A549 (cell line): ENCODE results near the gene PTBP1. TPM values are rescaled to one million over a fixed set of nuclear protein-coding genes. Genes with fewer than 3 reads are reported as not detected.

Experiments used
- ATAC-seq, 2 experiments: fragments of 200-7000 bp in 1 of 2; fragments of >200 bp in 1 of 2; cut with Nextera tagmentation in 1 of 2; cut with Tn5 transposase in 1 of 2; 3 replicates each; pipeline versions ENCODE4 v1.8.0 to v1.9.1; 2018 to 2020; ENCODE audit warnings: mild to moderate bottlenecking in 1 of 2, moderate library complexity in 1 of 2
- CTCF ChIA-PET: fragments of 300-600 bp; sonication (Branson Sonifier 250); formaldehyde crosslinking; extraction: SDS; loops from one replicate; lab custom pipeline; 2021; ENCODE audit warnings: antibody characterized with exemption, inconsistent platforms; lab: Yijun Ruan, JAX
- POLR2A ChIA-PET: fragments of 350-600 bp; formaldehyde crosslinking; extraction: SDS; loops from one replicate; lab custom pipeline; 2021; ENCODE audit warnings: antibody characterized with exemption, inconsistent platforms; lab: Yijun Ruan, JAX
- DNase-seq, 2 experiments: peaks; one replicate each; pipeline versions ENCODE4 v3.0.0 to v3.0.0-alpha.2; 2011 to 2016; ENCODE audit warnings: low read depth in 1 of 2, low spot score in 1 of 2
- FAIRE-seq: peaks from 2 replicates; lab custom pipeline; 2011; peaks lifted over from hg19 to GRCh38; lab: Jason Lieb, UNC
- H3K27ac ChIP-seq, 2 experiments: fragments of >200 bp; sonication (Bioruptor Twin); formaldehyde crosslinking; 3 replicates each; pipeline ENCODE4 v1.5.1; 2016 to 2017
- H3K4me1 ChIP-seq: fragments of >200 bp; sonication (Bioruptor Twin); formaldehyde crosslinking; 3 replicates; pipeline ENCODE4 v1.6.1; 2016
- H3K4me2 ChIP-seq: fragments of >200 bp; sonication (Bioruptor Twin); formaldehyde crosslinking; 3 replicates; pipeline ENCODE4 v1.6.1; 2016
- H3K4me3 ChIP-seq: fragments of >200 bp; sonication (Bioruptor Twin); formaldehyde crosslinking; 3 replicates; pipeline ENCODE4 v1.5.1; 2016
- H3K9me3 ChIP-seq: fragments of >200 bp; sonication (Bioruptor Twin); formaldehyde crosslinking; 3 replicates; pipeline ENCODE4 v1.6.1; 2016
- EP300 ChIP-seq, 2 experiments: fragments of >200 bp; sonication (Bioruptor Twin); formaldehyde crosslinking; IDR thresholded peaks; 2 replicates in 1 of 2; 3 replicates in 1 of 2; pipeline ENCODE4 v1.6.1; 2016 to 2017
- ESRRA ChIP-seq: fragments of 150-350 bp; IDR thresholded peaks from 2 replicates; pipeline ENCODE4 v1.6.1; 2014; ENCODE audit warnings: mild to moderate bottlenecking, low read length, borderline replicate concordance
- GATA3 ChIP-seq: IDR thresholded peaks from 2 replicates; pipeline ENCODE4 v1.6.1; 2012; ENCODE audit warnings: borderline replicate concordance
- JUN ChIP-seq, 2 experiments: fragments of >200 bp; sonication (Bioruptor Twin); formaldehyde crosslinking; IDR thresholded peaks; 2 replicates in 1 of 2; 3 replicates in 1 of 2; pipeline ENCODE4 v1.6.1; 2016 to 2017
- NR3C1 ChIP-seq: fragments of >200 bp; sonication (Bioruptor Twin); formaldehyde crosslinking; IDR thresholded peaks from 3 replicates; pipeline ENCODE4 v1.6.1; 2017
- PHF8 ChIP-seq: fragments of 200-600 bp; sonication (generic); IDR thresholded peaks from 2 replicates; pipeline ENCODE4 v1.6.1; 2016; ENCODE audit warnings: low read depth, mild to moderate bottlenecking, antibody characterized with exemption, moderate library complexity, borderline replicate concordance
- POLR2A ChIP-seq: IDR thresholded peaks from 2 replicates; pipeline ENCODE4 v1.6.1; 2012; ENCODE audit warnings: mild to moderate bottlenecking, low read length
- RAD21 ChIP-seq, 2 experiments: fragments of >200 bp in 1 of 2; sonication (Bioruptor Twin) in 1 of 2; formaldehyde crosslinking in 1 of 2; IDR thresholded peaks in 1 of 2; conservative IDR thresholded peaks in 1 of 2; 2 replicates in 1 of 2; 3 replicates in 1 of 2; pipeline ENCODE4 v1.6.1; 2012 to 2018; ENCODE audit warnings: inconsistent platforms in 1 of 2
- RCOR1 ChIP-seq: fragments of 150-350 bp; IDR thresholded peaks from 2 replicates; pipeline ENCODE4 v1.6.1; 2014; ENCODE audit warnings: antibody characterized with exemption, low read length, low read depth
- RFX5 ChIP-seq: fragments of 450-650 bp; IDR thresholded peaks from 2 replicates; pipeline ENCODE4 v1.7.1; 2014; ENCODE audit warnings: antibody characterized with exemption, mild to moderate bottlenecking, moderate library complexity
- SMC3 ChIP-seq: fragments of >200 bp; sonication (Bioruptor Twin); formaldehyde crosslinking; IDR thresholded peaks from 3 replicates; pipeline ENCODE4 v1.6.1; 2018; ENCODE audit warnings: inconsistent platforms
- SREBF2 ChIP-seq: fragments of 450-650 bp; IDR thresholded peaks from 2 replicates; pipeline ENCODE4 v1.6.1; 2014; ENCODE audit warnings: mild to moderate bottlenecking, moderate library complexity
- TFCP2L1 ChIP-seq: fragments of 250-450 bp; sonication (Bioruptor Pico); IDR thresholded peaks from 2 replicates; pipeline ENCODE4 v1.5.0; 2021; ENCODE audit warnings: mild to moderate bottlenecking
- ZFP36 ChIP-seq: fragments of 450-650 bp; IDR thresholded peaks from 2 replicates; pipeline ENCODE4 v1.6.1; 2014; ENCODE audit warnings: borderline replicate concordance; ENCODE audit not compliant: partially characterized antibody
- WGBS: methylation state at CpG from one replicate; pipeline ENCODE4 v1.1.6; 2017; ENCODE audit errors: missing lambda C conversion rate; 5-methylcytosine and 5-hydroxymethylcytosine counted together
- polyA plus RNA-seq, 4 experiments: library from polyadenylated mRNA; depleted of rRNA in 3 of 4; stranded (reverse); fragments of >200 nt; fragmentation: RNase III in 1 of 4; extraction: RNeasy Plus Mini Kit Qiagen cat#74134 plus additional on column Dnase treatment in 1 of 4; gene quantifications; 2 replicates in 3 of 4; 3 replicates in 1 of 4; pipeline ENCODE4 v1.2.3, GENCODE V29; 2011 to 2017
- TF ChIP-seq, protein P1 (sequence below): fragments of >200 bp; sonication (Bioruptor Twin); formaldehyde crosslinking; IDR thresholded peaks from 3 replicates; pipeline ENCODE4 v1.5.1; 2016
- TF ChIP-seq, protein P2 (sequence below): fragments of 250-450 bp; sonication (Bioruptor Pico); IDR thresholded peaks from 2 replicates; pipeline ENCODE4 v1.5.0; 2021; ENCODE audit warnings: mild to moderate bottlenecking, moderate library complexity, borderline replicate concordance
- TF ChIP-seq, protein P3 (sequence below): IDR thresholded peaks from 2 replicates; pipeline ENCODE4 v1.6.1; 2012
- TF ChIP-seq, protein P4 (sequence below): fragments of >200 bp; sonication (Bioruptor Twin); formaldehyde crosslinking; IDR thresholded peaks from 3 replicates; pipeline ENCODE4 v1.6.1; 2016
- TF ChIP-seq, protein P5 (sequence below): fragments of 450-650 bp; IDR thresholded peaks from 2 replicates; pipeline ENCODE4 v1.6.1; 2014; ENCODE audit warnings: antibody characterized with exemption

Gene PTBP1
- polyA plus RNA-seq, 2 of the 4 experiments (the other 2 are of a cell fraction), result 144 to 264 TPM

DNA sequence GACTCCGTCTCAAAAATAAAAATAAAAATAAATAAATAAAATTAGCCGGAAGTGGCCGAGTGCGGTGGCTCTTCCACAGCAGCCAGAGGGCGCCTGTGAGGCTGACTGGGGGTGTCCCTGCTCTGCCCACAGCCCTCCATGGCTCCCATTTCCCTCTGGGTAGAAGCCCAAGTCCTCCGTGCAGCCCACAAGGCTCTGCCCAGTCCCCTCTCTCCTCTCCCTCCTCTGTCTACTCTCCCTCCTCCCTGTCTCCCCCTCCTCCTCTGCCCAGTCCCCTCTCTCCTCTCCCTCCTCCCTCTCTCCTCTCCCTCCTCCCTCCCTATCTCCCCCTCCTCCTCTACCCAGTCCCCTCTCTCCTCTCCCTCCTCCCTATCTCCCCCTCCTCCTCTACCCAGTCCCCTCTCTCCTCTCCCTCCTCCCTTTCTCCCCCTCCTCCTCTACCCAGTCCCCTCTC lies 25.9 kb upstream of the PTBP1 start:
- POLR2A ChIA-PET, result interaction anchor here (0.7 kb wide), 1 partner anchor 18 kb away, joined by 3 read pairs; no protein-coding TSS in a partner anchor
- FAIRE-seq (no peak), ATAC-seq (peak; percentile 48 to 63; a peak in 3 of 6 replicates), DNase-seq (peak in 1 of 2 experiments; percentile 81)
- Histone ChIP-seq H3K4me1 (peaks cover 18% of the 10 kb centered on the region), H3K27ac (peak overlapping the region in 1 of 2 experiments; percentile 89; a peak in 3 of 6 replicates), H3K4me3 (no peak overlapping the region), H3K9me3 (no peaks in the 10 kb centered on the region), H3K4me2 (no peak overlapping the region)
- WGBS, result 19% methylated on average over 6 of the region's 6 CpGs
- CTCF ChIA-PET, result interaction anchor here (0.8 to 3.1 kb wide), 9 partner anchors 10 to 104 kb away, joined by 3 to 18 read pairs (median 4); no protein-coding TSS in a partner anchor
- peak; percentile 48; the same call in 2 of the 3 replicates for TF ChIP-seq SMC3
- TF ChIP-seq GATA3, result no peak
- TF ChIP-seq RAD21 (conservative IDR thresholded peaks at IDR 0.05 in 1 of 2, IDR thresholded peaks at IDR 0.05 in 1 of 2), result peak; percentile 37 to 44; a peak in 4 of 5 replicates
- no peak for TF ChIP-seq SREBF2
- TF ChIP-seq, protein P1, sequence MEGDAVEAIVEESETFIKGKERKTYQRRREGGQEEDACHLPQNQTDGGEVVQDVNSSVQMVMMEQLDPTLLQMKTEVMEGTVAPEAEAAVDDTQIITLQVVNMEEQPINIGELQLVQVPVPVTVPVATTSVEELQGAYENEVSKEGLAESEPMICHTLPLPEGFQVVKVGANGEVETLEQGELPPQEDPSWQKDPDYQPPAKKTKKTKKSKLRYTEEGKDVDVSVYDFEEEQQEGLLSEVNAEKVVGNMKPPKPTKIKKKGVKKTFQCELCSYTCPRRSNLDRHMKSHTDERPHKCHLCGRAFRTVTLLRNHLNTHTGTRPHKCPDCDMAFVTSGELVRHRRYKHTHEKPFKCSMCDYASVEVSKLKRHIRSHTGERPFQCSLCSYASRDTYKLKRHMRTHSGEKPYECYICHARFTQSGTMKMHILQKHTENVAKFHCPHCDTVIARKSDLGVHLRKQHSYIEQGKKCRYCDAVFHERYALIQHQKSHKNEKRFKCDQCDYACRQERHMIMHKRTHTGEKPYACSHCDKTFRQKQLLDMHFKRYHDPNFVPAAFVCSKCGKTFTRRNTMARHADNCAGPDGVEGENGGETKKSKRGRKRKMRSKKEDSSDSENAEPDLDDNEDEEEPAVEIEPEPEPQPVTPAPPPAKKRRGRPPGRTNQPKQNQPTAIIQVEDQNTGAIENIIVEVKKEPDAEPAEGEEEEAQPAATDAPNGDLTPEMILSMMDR, result peak; percentile 44
- TF ChIP-seq ZFP36, result peak; percentile 83

DNA sequence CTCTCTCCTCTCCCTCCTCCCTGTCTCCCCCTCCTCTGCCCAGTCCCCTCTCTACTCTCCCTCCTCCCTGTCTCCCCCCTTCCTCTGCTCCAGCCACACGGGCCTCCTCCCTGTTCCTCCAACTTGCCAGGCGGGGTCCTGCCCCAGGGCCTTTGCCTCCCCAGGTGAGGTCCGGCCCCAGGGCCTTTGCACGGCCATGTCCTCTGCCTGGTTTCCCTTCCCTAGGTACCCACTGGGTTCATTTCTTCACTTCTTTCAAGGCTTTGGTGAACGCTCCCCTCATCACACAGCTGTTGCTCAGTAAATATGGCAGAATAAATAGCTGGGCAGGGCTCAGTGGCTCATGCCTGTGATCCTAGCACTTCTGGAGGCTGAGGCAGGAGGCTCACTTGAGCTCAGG lies 25.2 kb upstream of the PTBP1 start:
- POLR2A ChIA-PET, result interaction anchor here (0.7 kb wide), 1 partner anchor 19 kb away, joined by 3 read pairs; no protein-coding TSS in a partner anchor
- CTCF ChIA-PET, result interaction anchor here (1.2 to 2.2 kb wide), 3 partner anchors 30 to 149 kb away, joined by 3 to 5 read pairs (median 3); no protein-coding TSS in a partner anchor

More for the DNA sequence above, 25.2 kb upstream of the PTBP1 start:
- peak overlapping the region; percentile 35 to 68; a peak in 3 of 6 replicates for H3K27ac ChIP-seq
- no peak overlapping the region for H3K4me2 ChIP-seq
- H3K4me1 ChIP-seq, result peaks cover 18% of the 10 kb centered on the region
- DNase-seq, result no peak
- TF ChIP-seq, protein P2, sequence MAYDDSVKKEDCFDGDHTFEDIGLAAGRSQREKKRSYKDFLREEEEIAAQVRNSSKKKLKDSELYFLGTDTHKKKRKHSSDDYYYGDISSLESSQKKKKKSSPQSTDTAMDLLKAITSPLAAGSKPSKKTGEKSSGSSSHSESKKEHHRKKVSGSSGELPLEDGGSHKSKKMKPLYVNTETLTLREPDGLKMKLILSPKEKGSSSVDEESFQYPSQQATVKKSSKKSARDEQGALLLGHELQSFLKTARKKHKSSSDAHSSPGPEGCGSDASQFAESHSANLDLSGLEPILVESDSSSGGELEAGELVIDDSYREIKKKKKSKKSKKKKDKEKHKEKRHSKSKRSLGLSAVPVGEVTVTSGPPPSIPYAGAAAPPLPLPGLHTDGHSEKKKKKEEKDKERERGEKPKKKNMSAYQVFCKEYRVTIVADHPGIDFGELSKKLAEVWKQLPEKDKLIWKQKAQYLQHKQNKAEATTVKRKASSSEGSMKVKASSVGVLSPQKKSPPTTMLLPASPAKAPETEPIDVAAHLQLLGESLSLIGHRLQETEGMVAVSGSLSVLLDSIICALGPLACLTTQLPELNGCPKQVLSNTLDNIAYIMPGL (CRISPR knock-in tag), result no peak
- TF ChIP-seq NR3C1 (no peak), RFX5 (no peak), ESRRA (no peak), EP300 (IDR thresholded peaks at IDR 0.05) (no peak), POLR2A (no peak), JUN (IDR thresholded peaks at IDR 0.05) (no peak), TFCP2L1 (CRISPR knock-in tag) (no peak), PHF8 (no peak), SMC3 (no peak), RCOR1 (no peak)
- TF ChIP-seq, protein P3, sequence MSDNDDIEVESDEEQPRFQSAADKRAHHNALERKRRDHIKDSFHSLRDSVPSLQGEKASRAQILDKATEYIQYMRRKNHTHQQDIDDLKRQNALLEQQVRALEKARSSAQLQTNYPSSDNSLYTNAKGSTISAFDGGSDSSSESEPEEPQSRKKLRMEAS, result no peak
- TF ChIP-seq, protein P4, sequence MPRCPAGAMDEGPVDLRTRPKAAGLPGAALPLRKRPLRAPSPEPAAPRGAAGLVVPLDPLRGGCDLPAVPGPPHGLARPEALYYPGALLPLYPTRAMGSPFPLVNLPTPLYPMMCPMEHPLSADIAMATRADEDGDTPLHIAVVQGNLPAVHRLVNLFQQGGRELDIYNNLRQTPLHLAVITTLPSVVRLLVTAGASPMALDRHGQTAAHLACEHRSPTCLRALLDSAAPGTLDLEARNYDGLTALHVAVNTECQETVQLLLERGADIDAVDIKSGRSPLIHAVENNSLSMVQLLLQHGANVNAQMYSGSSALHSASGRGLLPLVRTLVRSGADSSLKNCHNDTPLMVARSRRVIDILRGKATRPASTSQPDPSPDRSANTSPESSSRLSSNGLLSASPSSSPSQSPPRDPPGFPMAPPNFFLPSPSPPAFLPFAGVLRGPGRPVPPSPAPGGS, result no peak
- TF ChIP-seq, protein P5, sequence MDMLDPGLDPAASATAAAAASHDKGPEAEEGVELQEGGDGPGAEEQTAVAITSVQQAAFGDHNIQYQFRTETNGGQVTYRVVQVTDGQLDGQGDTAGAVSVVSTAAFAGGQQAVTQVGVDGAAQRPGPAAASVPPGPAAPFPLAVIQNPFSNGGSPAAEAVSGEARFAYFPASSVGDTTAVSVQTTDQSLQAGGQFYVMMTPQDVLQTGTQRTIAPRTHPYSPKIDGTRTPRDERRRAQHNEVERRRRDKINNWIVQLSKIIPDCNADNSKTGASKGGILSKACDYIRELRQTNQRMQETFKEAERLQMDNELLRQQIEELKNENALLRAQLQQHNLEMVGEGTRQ, result no peak
- TF ChIP-seq, all 56 proteins: peak for 0
- FAIRE-seq (no peak), ATAC-seq (no peak)
- Histone ChIP-seq H3K9me3 (no peaks in the 10 kb centered on the region), H3K4me3 (no peak overlapping the region)
- 95% methylated on average over 5 of the region's 5 CpGs for WGBS
